AG04450 (cell line): ENCODE data around the gene FAM83B. TPM values are rescaled to one million over a fixed set of nuclear protein-coding genes. Genes with fewer than 3 reads are reported as not detected.

Source experiments
- CTCF ChIA-PET: fragments of 300-600, 350-600 bp; formaldehyde crosslinking; extraction: SDS; loops from one replicate; lab custom pipeline; 2022; ENCODE audit warnings: antibody characterized with exemption, inconsistent platforms; lab: Charles Lee
- POLR2A ChIA-PET: fragments of 350-600 bp; formaldehyde crosslinking; extraction: SDS; loops from one replicate; lab custom pipeline; 2021; ENCODE audit warnings: antibody characterized with exemption, inconsistent platforms; lab: Yijun Ruan, JAX
- DNase-seq: peaks from one replicate; pipeline ENCODE4 v3.0.0-alpha.2; 2011; ENCODE audit warnings: low read depth, low spot score
- H3K27ac ChIP-seq: one replicate; pipeline ENCODE4 v1.5.1; 2012; ENCODE audit warnings: low read depth, low read length, control low read depth
- H3K27me3 ChIP-seq: one replicate; pipeline ENCODE4 v1.6.0; 2012; ENCODE audit warnings: low read length; ENCODE audit not compliant: control insufficient read depth, insufficient read depth
- H3K4me3 ChIP-seq: 2 replicates; pipeline ENCODE4 v1.5.1; 2011; ENCODE audit warnings: mild to moderate bottlenecking, low read depth, low read length, control low read depth
- H3K9me3 ChIP-seq: 2 replicates; pipeline ENCODE4 v1.5.1; 2012; ENCODE audit warnings: low read length; ENCODE audit not compliant: control insufficient read depth, insufficient read depth
- polyA plus RNA-seq: library from polyadenylated mRNA; depleted of rRNA; stranded (reverse); fragments of >200 nt; gene quantifications from 2 replicates; pipeline ENCODE4 v1.2.3, GENCODE V29; 2011
- TF ChIP-seq, protein P1 (sequence below): IDR thresholded peaks from 2 replicates; pipeline ENCODE4 v1.5.1; 2011; ENCODE audit warnings: low read depth, low read length, control low read depth, inconsistent platforms

The FAM83B gene
- polyA plus RNA-seq, 1 experiment = 0.05 TPM

DNA sequence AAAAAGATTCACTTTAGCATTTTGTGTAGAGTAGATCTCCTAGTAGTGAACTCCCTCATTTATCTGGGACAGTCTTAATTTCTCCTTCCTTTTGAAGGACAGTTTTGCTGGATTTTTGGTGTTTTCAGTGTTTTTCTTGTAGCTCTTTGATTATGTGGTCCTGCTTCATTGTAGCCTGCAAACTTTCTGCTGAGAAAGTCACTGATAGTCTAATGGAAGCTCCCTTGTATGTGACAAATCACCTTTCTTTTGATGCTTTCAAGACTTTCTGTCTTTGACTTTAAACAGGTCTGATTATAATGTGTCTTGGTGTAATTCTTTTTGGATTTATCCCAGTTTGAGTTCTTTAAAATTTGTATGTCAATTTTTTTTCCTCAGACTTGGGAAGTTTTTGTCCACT is 86.1 kb downstream of the FAM83B start:
- Histone ChIP-seq H3K4me3 (no peak overlapping the region), H3K27me3 (no peaks in the 10 kb centered on the region), H3K27ac (no peak overlapping the region), H3K9me3 (peaks cover 3% of the 10 kb centered on the region; the same call in 1 of the 2 replicates)
- ChIA-PET CTCF (no interaction called here), POLR2A (no interaction called here)
- DNase-seq = no peak
- TF ChIP-seq, protein P1, sequence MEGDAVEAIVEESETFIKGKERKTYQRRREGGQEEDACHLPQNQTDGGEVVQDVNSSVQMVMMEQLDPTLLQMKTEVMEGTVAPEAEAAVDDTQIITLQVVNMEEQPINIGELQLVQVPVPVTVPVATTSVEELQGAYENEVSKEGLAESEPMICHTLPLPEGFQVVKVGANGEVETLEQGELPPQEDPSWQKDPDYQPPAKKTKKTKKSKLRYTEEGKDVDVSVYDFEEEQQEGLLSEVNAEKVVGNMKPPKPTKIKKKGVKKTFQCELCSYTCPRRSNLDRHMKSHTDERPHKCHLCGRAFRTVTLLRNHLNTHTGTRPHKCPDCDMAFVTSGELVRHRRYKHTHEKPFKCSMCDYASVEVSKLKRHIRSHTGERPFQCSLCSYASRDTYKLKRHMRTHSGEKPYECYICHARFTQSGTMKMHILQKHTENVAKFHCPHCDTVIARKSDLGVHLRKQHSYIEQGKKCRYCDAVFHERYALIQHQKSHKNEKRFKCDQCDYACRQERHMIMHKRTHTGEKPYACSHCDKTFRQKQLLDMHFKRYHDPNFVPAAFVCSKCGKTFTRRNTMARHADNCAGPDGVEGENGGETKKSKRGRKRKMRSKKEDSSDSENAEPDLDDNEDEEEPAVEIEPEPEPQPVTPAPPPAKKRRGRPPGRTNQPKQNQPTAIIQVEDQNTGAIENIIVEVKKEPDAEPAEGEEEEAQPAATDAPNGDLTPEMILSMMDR = no peak

DNA sequence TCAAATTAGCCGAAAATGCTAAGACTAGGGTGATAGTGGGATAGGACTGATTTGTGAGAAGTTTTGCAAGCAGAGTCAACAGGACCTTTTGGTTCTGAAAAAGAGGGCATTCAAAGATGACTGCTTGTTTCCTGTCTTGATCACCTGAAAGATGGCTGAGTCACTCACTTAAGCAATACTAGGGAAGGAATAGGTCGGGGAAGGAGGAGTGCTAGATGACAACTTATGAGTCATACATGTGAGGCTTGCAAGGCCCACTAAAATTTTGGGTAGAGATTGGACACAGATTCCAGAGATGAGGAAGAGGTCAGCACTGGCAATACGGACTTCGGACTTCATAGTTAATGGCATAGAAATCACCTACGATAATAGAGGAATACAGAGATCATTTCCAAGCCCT is 89.2 kb downstream of the FAM83B start:
- H3K27me3 ChIP-seq = no peaks in the 10 kb centered on the region
- ChIA-PET CTCF (interaction anchor here (0.5 kb wide), 1 partner anchor 63 kb away, joined by 4 read pairs; no protein-coding TSS in a partner anchor), POLR2A (no interaction called here)
- H3K27ac ChIP-seq = no peak overlapping the region
- TF ChIP-seq, protein P1 = no peak
- H3K4me3 ChIP-seq = no peak overlapping the region
- peaks cover 3% of the 10 kb centered on the region; the same call in 1 of the 2 replicates for H3K9me3 ChIP-seq
- peak; percentile 13 for DNase-seq

DNA sequence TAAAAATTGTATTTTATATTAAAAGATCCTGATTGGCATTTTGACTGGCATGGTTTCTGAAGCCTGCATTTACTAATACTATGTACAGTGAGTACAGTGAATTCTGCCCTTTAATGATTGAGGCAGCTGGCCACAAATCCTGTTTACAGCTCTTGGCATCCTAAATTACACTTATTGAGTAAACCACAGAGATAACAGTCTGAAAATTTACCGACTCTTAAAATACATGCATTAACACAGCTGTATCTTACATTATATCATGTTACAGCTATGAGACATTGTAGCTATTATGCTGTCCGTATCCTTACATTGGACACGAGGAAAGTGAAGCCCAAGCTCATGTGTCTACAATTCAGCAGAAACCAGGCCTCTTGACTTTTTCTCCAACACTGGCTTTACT is 90.8 kb downstream of the FAM83B start:
- TF ChIP-seq, protein P1 = no peak
- Histone ChIP-seq H3K9me3 (peaks cover 3% of the 10 kb centered on the region; the same call in 1 of the 2 replicates), H3K4me3 (no peak overlapping the region), H3K27me3 (no peaks in the 10 kb centered on the region), H3K27ac (no peak overlapping the region)
- DNase-seq = no peak
- ChIA-PET POLR2A (no interaction called here), CTCF (interaction anchor here (0.6 kb wide), 1 partner anchor 952 kb away, joined by 6 read pairs; no protein-coding TSS in a partner anchor)

DNA sequence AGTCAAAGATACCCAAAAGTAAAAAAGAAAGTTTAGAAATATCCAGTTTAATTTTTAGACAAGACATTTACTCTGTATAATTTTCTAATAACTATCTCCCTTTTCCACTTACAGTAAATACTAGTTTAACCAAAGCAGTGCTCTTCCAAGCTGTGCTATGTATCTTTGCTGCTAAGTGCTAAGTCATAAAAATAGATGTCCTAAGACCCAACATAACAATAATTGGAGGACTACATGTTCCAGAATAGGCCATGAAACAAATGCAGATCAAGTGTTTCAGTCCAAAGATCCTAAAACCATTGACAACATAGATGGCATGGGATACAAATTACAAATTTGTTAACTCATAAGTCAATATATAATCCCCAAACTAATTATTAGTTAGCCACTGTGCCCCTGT is 111.1 kb downstream of the FAM83B start:
- Histone ChIP-seq H3K4me3 (no peak overlapping the region), H3K9me3 (no peaks in the 10 kb centered on the region), H3K27me3 (no peaks in the 10 kb centered on the region), H3K27ac (no peak overlapping the region)
- TF ChIP-seq, protein P1 = no peak
- POLR2A ChIA-PET = no interaction called here
- no peak for DNase-seq
- CTCF ChIA-PET = no interaction called here

DNA sequence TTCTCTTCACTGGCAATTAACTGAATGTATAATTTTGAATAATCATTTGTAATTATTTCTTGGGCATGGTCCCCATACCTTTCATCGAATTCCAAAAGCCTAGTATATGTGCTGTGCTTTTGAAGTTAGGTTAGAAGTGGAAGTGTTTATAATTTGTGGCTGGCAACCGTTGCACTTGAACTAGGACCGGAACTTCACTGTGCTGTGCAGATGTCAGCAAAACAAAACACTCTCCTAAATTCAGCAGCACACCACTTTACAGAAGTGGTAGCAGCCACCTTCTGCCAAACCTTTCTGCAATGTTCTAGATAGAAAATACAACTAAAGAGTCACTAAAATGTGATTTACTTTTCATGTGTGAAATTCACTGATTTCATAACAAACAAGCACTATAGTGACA is 111.9 kb downstream of the FAM83B start:
- H3K27me3 ChIP-seq = no peaks in the 10 kb centered on the region
- no peak overlapping the region for H3K27ac ChIP-seq
- H3K9me3 ChIP-seq = no peaks in the 10 kb centered on the region
- H3K4me3 ChIP-seq = no peak overlapping the region
- DNase-seq = no peak
- POLR2A ChIA-PET = no interaction called here
- CTCF ChIA-PET = interaction anchor here (0.6 kb wide), 1 partner anchor 75 kb away, joined by 3 read pairs; no protein-coding TSS in a partner anchor
- TF ChIP-seq, protein P1 = no peak
